ENCODE data around the gene SLC39A11. TPM values are rescaled to one million over a fixed set of nuclear protein-coding genes. Genes with fewer than 3 reads are reported as not detected.

Gene SLC39A11
- total RNA-seq, 1 experiment from 2014 or later = 46.4 TPM

DNA sequence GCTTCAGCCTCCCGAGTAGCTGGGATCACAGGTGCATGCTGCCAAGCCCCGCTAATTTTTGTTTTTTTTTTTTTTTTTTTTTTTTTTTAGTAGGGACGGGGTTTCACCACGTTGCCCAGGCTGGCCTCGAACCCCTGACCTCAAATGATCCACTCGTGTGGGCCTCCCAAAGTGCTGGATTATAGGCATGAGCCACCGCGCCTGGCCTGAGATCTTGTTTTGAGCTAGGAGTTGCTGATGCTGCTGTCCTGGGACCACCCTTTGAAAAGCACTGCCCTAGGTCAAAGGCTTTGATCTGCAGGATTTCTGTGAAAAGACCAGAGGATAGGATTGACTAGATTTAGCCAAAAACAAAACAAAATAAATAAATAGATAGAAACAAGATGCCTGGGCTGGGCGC lies 798 bp upstream of the SLC39A11 start:
- no peak overlapping the region for H3K4me3 ChIP-seq (replicated peaks in 1 of 2; ENCODE audit: low read depth in 1 of 2, low read length in 2 of 2)
- intact Hi-C loops (cut with micrococcal nuclease) = loop anchor here (5.0 kb wide), 1 partner anchor 81 kb away; no protein-coding TSS in a partner anchor

More for the DNA sequence above, 798 bp upstream of the SLC39A11 start:
- Histone ChIP-seq H3K36me3 (ENCODE audit: control insufficient read depth in 1 of 2, insufficient read depth in 2 of 2, low read length in 2 of 2) (no peaks in the 10 kb centered on the region), H3K27me3 (ENCODE audit: insufficient read depth, low read length) (no peaks in the 10 kb centered on the region), H3K4me2 (ENCODE audit: low read length) (peak overlapping the region; percentile 98), H3K9me3 (ENCODE audit: control insufficient read depth in 1 of 2, insufficient read depth in 1 of 2, low read depth in 1 of 2, low read length in 2 of 2) (no peaks in the 10 kb centered on the region), H3K79me2 (ENCODE audit: insufficient read depth, low read length) (no peaks in the 10 kb centered on the region), H3K27ac (ENCODE audit: low read depth, low read length) (peak overlapping the region; percentile 31; the same call in 1 of the 2 replicates), H3K9ac (ENCODE audit: low read length) (no peak overlapping the region), H4K20me1 (ENCODE audit: insufficient read depth) (no peaks in the 10 kb centered on the region), H2AFZ (ENCODE audit: low read depth, low read length, poor library complexity, severe bottlenecking) (no peak overlapping the region), H3K9me2 (ENCODE audit: insufficient read depth) (no peaks in the 10 kb centered on the region), H3K4me1 (ENCODE audit: control insufficient read depth in 1 of 2, insufficient read depth in 2 of 2, low read length in 2 of 2) (peaks cover 7 to 14% of the 10 kb centered on the region in 2 experiments; a peak in 3 of 4 replicates)
- BruUV-seq (replicated peaks) = no TSS peak
- POLR2A ChIA-PET = no interaction called here
- CTCF ChIA-PET = interaction anchor here (0.7 to 1.0 kb wide), 2 partner anchors 54 to 366 kb away, joined by 3 to 4 read pairs; no protein-coding TSS in a partner anchor
- ATAC-seq = no peak
- RAD21 ChIA-PET (ENCODE audit: low non-redundant PET in 1 of 2, low total read pairs in 2 of 2, uncharacterized antibody in 2 of 2, unreplicated experiment in 2 of 2) = no interaction called here
- TF ChIP-seq EGR1 (IDR thresholded peaks at IDR 0.05; ENCODE audit: low read depth) (no peak), ZFX (IDR thresholded peaks at IDR 0.05) (no peak), ZNF274 (IDR thresholded peaks at IDR 0.05; ENCODE audit: low read depth, low read length) (no peak), EZH2 (IDR thresholded peaks at IDR 0.05) (no peak), TCF7L2 (IDR thresholded peaks at IDR 0.05; ENCODE audit: borderline replicate concordance, extremely low read depth, insufficient read depth, insufficient read length) (no peak), POLR2A (IDR thresholded peaks at IDR 0.05; ENCODE audit: borderline replicate concordance, extremely low read depth, insufficient read depth, insufficient read length) (no peak), SP1 (IDR thresholded peaks at IDR 0.05; ENCODE audit: low read depth) (no peak), CEBPB (IDR thresholded peaks at IDR 0.05; ENCODE audit: low read depth) (no peak), FOSL1 (IDR thresholded peaks at IDR 0.05; ENCODE audit: low read depth) (no peak), SIN3A (IDR thresholded peaks at IDR 0.05; ENCODE audit: low read depth) (no peak), EZH2phosphoT487 (IDR thresholded peaks at IDR 0.05; ENCODE audit: borderline replicate concordance) (no peak), SRF (IDR thresholded peaks at IDR 0.05; ENCODE audit: low read depth) (no peak), ELF1 (IDR thresholded peaks at IDR 0.05; ENCODE audit: borderline replicate concordance, low read depth) (no peak), CBX3 (IDR thresholded peaks at IDR 0.05; ENCODE audit: low read depth) (no peak)
- TF ChIP-seq, protein P1, sequence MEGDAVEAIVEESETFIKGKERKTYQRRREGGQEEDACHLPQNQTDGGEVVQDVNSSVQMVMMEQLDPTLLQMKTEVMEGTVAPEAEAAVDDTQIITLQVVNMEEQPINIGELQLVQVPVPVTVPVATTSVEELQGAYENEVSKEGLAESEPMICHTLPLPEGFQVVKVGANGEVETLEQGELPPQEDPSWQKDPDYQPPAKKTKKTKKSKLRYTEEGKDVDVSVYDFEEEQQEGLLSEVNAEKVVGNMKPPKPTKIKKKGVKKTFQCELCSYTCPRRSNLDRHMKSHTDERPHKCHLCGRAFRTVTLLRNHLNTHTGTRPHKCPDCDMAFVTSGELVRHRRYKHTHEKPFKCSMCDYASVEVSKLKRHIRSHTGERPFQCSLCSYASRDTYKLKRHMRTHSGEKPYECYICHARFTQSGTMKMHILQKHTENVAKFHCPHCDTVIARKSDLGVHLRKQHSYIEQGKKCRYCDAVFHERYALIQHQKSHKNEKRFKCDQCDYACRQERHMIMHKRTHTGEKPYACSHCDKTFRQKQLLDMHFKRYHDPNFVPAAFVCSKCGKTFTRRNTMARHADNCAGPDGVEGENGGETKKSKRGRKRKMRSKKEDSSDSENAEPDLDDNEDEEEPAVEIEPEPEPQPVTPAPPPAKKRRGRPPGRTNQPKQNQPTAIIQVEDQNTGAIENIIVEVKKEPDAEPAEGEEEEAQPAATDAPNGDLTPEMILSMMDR (IDR thresholded peaks at IDR 0.05 in 2 of 3, conservative IDR thresholded peaks at IDR 0.05 in 1 of 3; ENCODE audit: borderline replicate concordance in 1 of 3, insufficient read depth in 1 of 3, low read depth in 2 of 3, low read length in 2 of 3) = no peak
- TF ChIP-seq, protein P2, sequence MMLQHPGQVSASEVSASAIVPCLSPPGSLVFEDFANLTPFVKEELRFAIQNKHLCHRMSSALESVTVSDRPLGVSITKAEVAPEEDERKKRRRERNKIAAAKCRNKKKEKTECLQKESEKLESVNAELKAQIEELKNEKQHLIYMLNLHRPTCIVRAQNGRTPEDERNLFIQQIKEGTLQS (IDR thresholded peaks at IDR 0.05) = no peak
- TF ChIP-seq, protein P3, sequence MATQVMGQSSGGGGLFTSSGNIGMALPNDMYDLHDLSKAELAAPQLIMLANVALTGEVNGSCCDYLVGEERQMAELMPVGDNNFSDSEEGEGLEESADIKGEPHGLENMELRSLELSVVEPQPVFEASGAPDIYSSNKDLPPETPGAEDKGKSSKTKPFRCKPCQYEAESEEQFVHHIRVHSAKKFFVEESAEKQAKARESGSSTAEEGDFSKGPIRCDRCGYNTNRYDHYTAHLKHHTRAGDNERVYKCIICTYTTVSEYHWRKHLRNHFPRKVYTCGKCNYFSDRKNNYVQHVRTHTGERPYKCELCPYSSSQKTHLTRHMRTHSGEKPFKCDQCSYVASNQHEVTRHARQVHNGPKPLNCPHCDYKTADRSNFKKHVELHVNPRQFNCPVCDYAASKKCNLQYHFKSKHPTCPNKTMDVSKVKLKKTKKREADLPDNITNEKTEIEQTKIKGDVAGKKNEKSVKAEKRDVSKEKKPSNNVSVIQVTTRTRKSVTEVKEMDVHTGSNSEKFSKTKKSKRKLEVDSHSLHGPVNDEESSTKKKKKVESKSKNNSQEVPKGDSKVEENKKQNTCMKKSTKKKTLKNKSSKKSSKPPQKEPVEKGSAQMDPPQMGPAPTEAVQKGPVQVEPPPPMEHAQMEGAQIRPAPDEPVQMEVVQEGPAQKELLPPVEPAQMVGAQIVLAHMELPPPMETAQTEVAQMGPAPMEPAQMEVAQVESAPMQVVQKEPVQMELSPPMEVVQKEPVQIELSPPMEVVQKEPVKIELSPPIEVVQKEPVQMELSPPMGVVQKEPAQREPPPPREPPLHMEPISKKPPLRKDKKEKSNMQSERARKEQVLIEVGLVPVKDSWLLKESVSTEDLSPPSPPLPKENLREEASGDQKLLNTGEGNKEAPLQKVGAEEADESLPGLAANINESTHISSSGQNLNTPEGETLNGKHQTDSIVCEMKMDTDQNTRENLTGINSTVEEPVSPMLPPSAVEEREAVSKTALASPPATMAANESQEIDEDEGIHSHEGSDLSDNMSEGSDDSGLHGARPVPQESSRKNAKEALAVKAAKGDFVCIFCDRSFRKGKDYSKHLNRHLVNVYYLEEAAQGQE (IDR thresholded peaks at IDR 0.05; ENCODE audit: low read depth) = no peak
- TF ChIP-seq, protein P4, sequence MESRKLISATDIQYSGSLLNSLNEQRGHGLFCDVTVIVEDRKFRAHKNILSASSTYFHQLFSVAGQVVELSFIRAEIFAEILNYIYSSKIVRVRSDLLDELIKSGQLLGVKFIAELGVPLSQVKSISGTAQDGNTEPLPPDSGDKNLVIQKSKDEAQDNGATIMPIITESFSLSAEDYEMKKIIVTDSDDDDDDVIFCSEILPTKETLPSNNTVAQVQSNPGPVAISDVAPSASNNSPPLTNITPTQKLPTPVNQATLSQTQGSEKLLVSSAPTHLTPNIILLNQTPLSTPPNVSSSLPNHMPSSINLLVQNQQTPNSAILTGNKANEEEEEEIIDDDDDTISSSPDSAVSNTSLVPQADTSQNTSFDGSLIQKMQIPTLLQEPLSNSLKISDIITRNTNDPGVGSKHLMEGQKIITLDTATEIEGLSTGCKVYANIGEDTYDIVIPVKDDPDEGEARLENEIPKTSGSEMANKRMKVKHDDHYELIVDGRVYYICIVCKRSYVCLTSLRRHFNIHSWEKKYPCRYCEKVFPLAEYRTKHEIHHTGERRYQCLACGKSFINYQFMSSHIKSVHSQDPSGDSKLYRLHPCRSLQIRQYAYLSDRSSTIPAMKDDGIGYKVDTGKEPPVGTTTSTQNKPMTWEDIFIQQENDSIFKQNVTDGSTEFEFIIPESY (IDR thresholded peaks at IDR 0.05; ENCODE audit: extremely low read depth, insufficient replicate concordance, low read length) = no peak
- TF ChIP-seq, protein P5, sequence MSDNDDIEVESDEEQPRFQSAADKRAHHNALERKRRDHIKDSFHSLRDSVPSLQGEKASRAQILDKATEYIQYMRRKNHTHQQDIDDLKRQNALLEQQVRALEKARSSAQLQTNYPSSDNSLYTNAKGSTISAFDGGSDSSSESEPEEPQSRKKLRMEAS (IDR thresholded peaks at IDR 0.05) = no peak
- DNase-seq (ENCODE audit: low read depth, low spot score) = no peak
